ENCODE results near the gene HTR5A.

- TF ChIP-seq POLR2A (IDR thresholded peaks at IDR 0.05): no peak
- no peak for TF ChIP-seq CTCF (IDR thresholded peaks at IDR 0.05)
- TF ChIP-seq EP300 (IDR thresholded peaks at IDR 0.05): no peak
Observed at GRCh38 chr7:155097338-155097737, 27.2 kb downstream of the HTR5A start.
